Measurements from ENCODE around the gene MEIS2.

DNA sequence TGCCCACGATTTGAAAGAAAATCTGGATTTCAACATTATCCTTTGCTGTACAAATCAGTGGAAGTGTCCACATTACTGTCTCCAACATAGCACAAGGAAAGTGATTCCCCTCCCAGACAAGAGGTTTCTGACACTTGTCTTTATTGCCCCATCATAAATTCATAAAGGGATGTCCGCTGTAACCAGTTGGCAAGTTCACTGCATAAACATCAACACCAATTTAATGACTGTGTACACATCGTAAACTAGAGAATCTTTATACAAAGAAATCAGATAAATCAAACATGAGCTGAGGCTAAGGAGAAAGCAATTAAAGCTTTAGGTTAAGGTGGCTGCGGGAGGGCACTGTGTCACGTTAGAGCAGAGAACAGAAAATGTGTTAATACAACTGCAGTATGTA lies 129.8 kb downstream of the MEIS2 start:
- TF ChIP-seq POLR2A (IDR thresholded peaks at IDR 0.05; ENCODE audit: extremely low read depth, insufficient read length): no peak
- TF ChIP-seq, protein P1, sequence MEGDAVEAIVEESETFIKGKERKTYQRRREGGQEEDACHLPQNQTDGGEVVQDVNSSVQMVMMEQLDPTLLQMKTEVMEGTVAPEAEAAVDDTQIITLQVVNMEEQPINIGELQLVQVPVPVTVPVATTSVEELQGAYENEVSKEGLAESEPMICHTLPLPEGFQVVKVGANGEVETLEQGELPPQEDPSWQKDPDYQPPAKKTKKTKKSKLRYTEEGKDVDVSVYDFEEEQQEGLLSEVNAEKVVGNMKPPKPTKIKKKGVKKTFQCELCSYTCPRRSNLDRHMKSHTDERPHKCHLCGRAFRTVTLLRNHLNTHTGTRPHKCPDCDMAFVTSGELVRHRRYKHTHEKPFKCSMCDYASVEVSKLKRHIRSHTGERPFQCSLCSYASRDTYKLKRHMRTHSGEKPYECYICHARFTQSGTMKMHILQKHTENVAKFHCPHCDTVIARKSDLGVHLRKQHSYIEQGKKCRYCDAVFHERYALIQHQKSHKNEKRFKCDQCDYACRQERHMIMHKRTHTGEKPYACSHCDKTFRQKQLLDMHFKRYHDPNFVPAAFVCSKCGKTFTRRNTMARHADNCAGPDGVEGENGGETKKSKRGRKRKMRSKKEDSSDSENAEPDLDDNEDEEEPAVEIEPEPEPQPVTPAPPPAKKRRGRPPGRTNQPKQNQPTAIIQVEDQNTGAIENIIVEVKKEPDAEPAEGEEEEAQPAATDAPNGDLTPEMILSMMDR (IDR thresholded peaks at IDR 0.05; ENCODE audit: low read depth, low read length): no peak

Measured in NB4 (cell line).